GM19438 (cell line): ENCODE measurements around the gene ADAMTS16.

ENCODE experiments used
- ATAC-seq: cut with Tn5 transposase; IDR thresholded peaks from one replicate; pipeline ENCODE4 v1.9.1; 2021; ENCODE audit warnings: low read depth; ENCODE audit not compliant: unreplicated experiment

ADAMTS16 gene

GRCh38 chr5:5335700-5336264 is 195.7 kb downstream of the ADAMTS16 start:
- no peak for ATAC-seq

GRCh38 chr5:5339257-5339656 is 199.1 kb downstream of the ADAMTS16 start:
- no peak for ATAC-seq

- ATAC-seq, result no peak
These were observed 200.1 kb downstream of the ADAMTS16 start for GRCh38 chr5:5340206-5340729.

- no peak for ATAC-seq
These were observed 201.6 kb downstream of the ADAMTS16 start for GRCh38 chr5:5341531-5342292.

- ATAC-seq, result no peak
These were observed 202.7 kb downstream of the ADAMTS16 start for GRCh38 chr5:5342784-5343183.

- ATAC-seq, result no peak
These were observed 203.4 kb downstream of the ADAMTS16 start for GRCh38 chr5:5343568-5343967.

GRCh38 chr5:5344051-5344571 is 204.0 kb downstream of the ADAMTS16 start:
- ATAC-seq, result no peak

- ATAC-seq, result no peak
These were observed 204.5 kb downstream of the ADAMTS16 start for GRCh38 chr5:5344606-5345005.

GRCh38 chr5:5347442-5347841 is 207.3 kb downstream of the ADAMTS16 start:
- no peak for ATAC-seq

GRCh38 chr5:5348135-5348534 is 208.0 kb downstream of the ADAMTS16 start:
- no peak for ATAC-seq

- ATAC-seq, result no peak
These were observed 208.4 kb downstream of the ADAMTS16 start for GRCh38 chr5:5348576-5348975.

- no peak for ATAC-seq
These were observed 210.0 kb downstream of the ADAMTS16 start for GRCh38 chr5:5350101-5350500.

- ATAC-seq, result no peak
These were observed 211.3 kb downstream of the ADAMTS16 start for GRCh38 chr5:5351288-5351979.

- no peak for ATAC-seq
These were observed 212.5 kb downstream of the ADAMTS16 start for GRCh38 chr5:5352675-5353074.

GRCh38 chr5:5353681-5354080 is 213.6 kb downstream of the ADAMTS16 start:
- ATAC-seq, result no peak

- no peak for ATAC-seq
These were observed 216.6 kb downstream of the ADAMTS16 start for GRCh38 chr5:5356765-5357164.

GRCh38 chr5:5359618-5360017 is 219.5 kb downstream of the ADAMTS16 start:
- ATAC-seq, result no peak

GRCh38 chr5:5360363-5360940 is 220.3 kb downstream of the ADAMTS16 start:
- ATAC-seq, result no peak

- no peak for ATAC-seq
These were observed 220.9 kb downstream of the ADAMTS16 start for GRCh38 chr5:5360941-5361520.

- ATAC-seq, result no peak
These were observed 222.9 kb downstream of the ADAMTS16 start for GRCh38 chr5:5363045-5363444.

GRCh38 chr5:5364932-5365331 is 224.8 kb downstream of the ADAMTS16 start:
- ATAC-seq, result no peak
